Endothelial cell of umbilical vein (primary cell): ENCODE data around the gene PFKFB4. TPM values are rescaled to one million over a fixed set of nuclear protein-coding genes. Genes with fewer than 3 reads are reported as not detected.

Experiments
- BruUV-seq: library from RNA; stranded (reverse); fragments of 400-500 nt; replicated peaks from 2 replicates; lab custom pipeline; 2021; lab: Mats Ljungman, UMichigan
- CTCF ChIA-PET: fragments of 300-600, 350-600 bp; sonication (Branson Sonifier 250); formaldehyde crosslinking; loops from one replicate; lab custom pipeline; 2021; ENCODE audit warnings: antibody characterized with exemption, inconsistent platforms; lab: Charles Lee
- POLR2A ChIA-PET: fragments of 300-600, 350-600 bp; sonication (Branson Sonifier 250); formaldehyde crosslinking; loops from one replicate; lab custom pipeline; 2021; ENCODE audit warnings: antibody characterized with exemption, inconsistent platforms; lab: Charles Lee
- DNase-seq: peaks from one replicate; pipeline ENCODE4 v3.0.0-alpha.2; 2011; ENCODE audit warnings: low read depth, low spot score
- FAIRE-seq: peaks from 2 replicates; lab custom pipeline; 2011; peaks lifted over from hg19 to GRCh38; lab: Jason Lieb, UNC
- H2AFZ ChIP-seq: 2 replicates; pipeline ENCODE4 v1.6.0; 2012; ENCODE audit warnings: low read depth, low read length, control low read depth, inconsistent platforms
- H3K27ac ChIP-seq: 2 replicates; pipeline ENCODE4 v1.5.1; 2011; ENCODE audit warnings: low read depth, mild to moderate bottlenecking, control low read depth, low read length, moderate library complexity; ENCODE audit not compliant: insufficient read depth
- H3K27me3 ChIP-seq, 2 experiments: 2 replicates each; pipeline versions ENCODE4 v1.6.0 to v1.6.1; 2011; ENCODE audit warnings: low read length in 2 of 2, mixed read lengths in 1 of 2; ENCODE audit not compliant: control insufficient read depth in 2 of 2, insufficient read depth in 2 of 2
- H3K36me3 ChIP-seq, 2 experiments: 2 replicates in 1 of 2; 3 replicates in 1 of 2; pipeline ENCODE4 v1.5.1; 2011; ENCODE audit warnings: low read length in 2 of 2, mild to moderate bottlenecking in 1 of 2, moderate library complexity in 1 of 2; ENCODE audit not compliant: control insufficient read depth in 2 of 2, insufficient read depth in 2 of 2; ENCODE audit errors: extremely low read depth in 1 of 2
- H3K4me1 ChIP-seq: 3 replicates; pipeline ENCODE4 v1.5.1; 2011; ENCODE audit warnings: mild to moderate bottlenecking, low read length; ENCODE audit not compliant: control insufficient read depth, insufficient read depth; ENCODE audit errors: extremely low read depth
- H3K4me2 ChIP-seq: 2 replicates; pipeline ENCODE4 v1.6.1; 2011; ENCODE audit warnings: low read length, control low read depth, mixed read lengths; ENCODE audit not compliant: insufficient read depth
- H3K4me3 ChIP-seq, 3 experiments: fragments of 200-600 bp in 1 of 3; sonication (generic), shearing (Covaris generic) in 1 of 3; replicated peaks in 1 of 3; 2 replicates each; pipeline ENCODE4 v1.5.1; 2011 to 2016; ENCODE audit warnings: control low read depth in 3 of 3, low read length in 3 of 3, mild to moderate bottlenecking in 2 of 3, inconsistent platforms in 1 of 3, low read depth in 1 of 3, moderate library complexity in 1 of 3; ENCODE audit not compliant: insufficient read depth in 1 of 3
- H3K79me2 ChIP-seq: 2 replicates; pipeline ENCODE4 v1.6.0; 2012; ENCODE audit warnings: low read length, inconsistent platforms; ENCODE audit not compliant: control insufficient read depth, insufficient read depth
- H3K9ac ChIP-seq: replicated peaks from 2 replicates; pipeline ENCODE3; 2011; ENCODE audit warnings: low read length, control low read depth; ENCODE audit not compliant: insufficient read depth; ENCODE audit errors: extremely low read depth
- H3K9me1 ChIP-seq: replicated peaks from 3 replicates; pipeline ENCODE4 v1.6.0; 2011; ENCODE audit warnings: mild to moderate bottlenecking, low read length; ENCODE audit not compliant: control insufficient read depth, insufficient read depth; ENCODE audit errors: extremely low read depth
- H3K9me3 ChIP-seq: replicated peaks from 2 replicates; pipeline ENCODE4 v1.5.1; 2012; ENCODE audit warnings: low read length, inconsistent platforms; ENCODE audit not compliant: control insufficient read depth, insufficient read depth
- H4K20me1 ChIP-seq: replicated peaks from 2 replicates; pipeline ENCODE3; 2011; ENCODE audit warnings: mild to moderate bottlenecking, low read length; ENCODE audit not compliant: control insufficient read depth, insufficient read depth; ENCODE audit errors: extremely low read depth
- EZH2 ChIP-seq: IDR thresholded peaks from 2 replicates; pipeline ENCODE4 v1.6.1; 2012; ENCODE audit warnings: borderline replicate concordance, low read depth, mild to moderate bottlenecking, moderate library complexity, low read length, inconsistent platforms; ENCODE audit not compliant: severe bottlenecking
- FOS ChIP-seq: IDR thresholded peaks from 2 replicates; pipeline ENCODE4 v1.6.1; 2011; ENCODE audit warnings: mild to moderate bottlenecking, low read length, moderate library complexity, borderline replicate concordance; ENCODE audit not compliant: insufficient read depth
- GATA2 ChIP-seq: IDR thresholded peaks from 2 replicates; pipeline ENCODE4 v1.7.0; 2011; ENCODE audit warnings: low read depth, mild to moderate bottlenecking, moderate library complexity, mixed read lengths, low read length; ENCODE audit not compliant: insufficient read length, insufficient read depth
- JUN ChIP-seq: IDR thresholded peaks from 2 replicates; pipeline ENCODE4 v1.6.1; 2011; ENCODE audit warnings: borderline replicate concordance, low read depth; ENCODE audit not compliant: insufficient read length, insufficient read depth
- MYC ChIP-seq: IDR thresholded peaks from one replicate; pipeline ENCODE4 v1.6.1; 2011; ENCODE audit warnings: mild to moderate bottlenecking, low read depth, low read length
- POLR2A ChIP-seq: IDR thresholded peaks from 2 replicates; pipeline ENCODE4 v1.6.1; 2012; ENCODE audit warnings: low read depth, mild to moderate bottlenecking, control low read depth, low read length
- POLR2AphosphoS5 ChIP-seq: IDR thresholded peaks from 2 replicates; pipeline ENCODE4 v1.6.1; 2012; ENCODE audit warnings: low read depth, mild to moderate bottlenecking, control low read depth, low read length, moderate library complexity; ENCODE audit not compliant: insufficient read depth
- dilution Hi-C: fragments of 300-500 bp; cut with MboI; formaldehyde crosslinking; loops from one replicate; pipeline ENCODE4 v1.15.0; 2019; ENCODE audit warnings: low sequenced_read_pairs; ENCODE audit not compliant: extremely low pct_ligation_motif_present
- intact Hi-C: fragments of 100-400 bp; cut with micrococcal nuclease; formaldehyde crosslinking; loops from one replicate; pipeline ENCODE4 v1.10.0; 2022
- polyA plus RNA-seq, 4 experiments: library from polyadenylated mRNA; depleted of rRNA in 3 of 4; stranded (reverse) in 3 of 4; unstranded in 1 of 4; fragments of >200 nt; gene quantifications; 2 replicates each; pipeline versions ENCODE4 v1.2.1 to v1.2.3, GENCODE V29; 2011 to 2012; ENCODE audit warnings: missing spikeins in 1 of 4
- total RNA-seq: library from RNA; stranded (reverse); gene quantifications from 2 replicates; pipeline ENCODE4 v1.2.3, GENCODE V29; 2021
- TF ChIP-seq, protein P1 (sequence below): IDR thresholded peaks from 2 replicates; pipeline ENCODE4 v1.6.1; 2011; ENCODE audit not compliant: insufficient read depth, insufficient read length
- TF ChIP-seq, protein P2 (sequence below), 2 donors: IDR thresholded peaks; 1 replicate in 1 of 2; 2 replicates in 1 of 2; pipeline ENCODE4 v1.5.1; 2011; ENCODE audit warnings: low read length in 2 of 2, mild to moderate bottlenecking in 2 of 2, moderate library complexity in 2 of 2, control low read depth in 1 of 2, inconsistent platforms in 1 of 2, low read depth in 1 of 2; ENCODE audit not compliant: insufficient read depth in 1 of 2; ENCODE audit errors: extremely low read depth in 1 of 2

Gene PFKFB4
- total and polyA plus RNA-seq, 2 donors (not counting 3 experiments of a cell fraction or from before 2014, with no cell fraction given) = 4.0 to 4.2 TPM

DNA sequence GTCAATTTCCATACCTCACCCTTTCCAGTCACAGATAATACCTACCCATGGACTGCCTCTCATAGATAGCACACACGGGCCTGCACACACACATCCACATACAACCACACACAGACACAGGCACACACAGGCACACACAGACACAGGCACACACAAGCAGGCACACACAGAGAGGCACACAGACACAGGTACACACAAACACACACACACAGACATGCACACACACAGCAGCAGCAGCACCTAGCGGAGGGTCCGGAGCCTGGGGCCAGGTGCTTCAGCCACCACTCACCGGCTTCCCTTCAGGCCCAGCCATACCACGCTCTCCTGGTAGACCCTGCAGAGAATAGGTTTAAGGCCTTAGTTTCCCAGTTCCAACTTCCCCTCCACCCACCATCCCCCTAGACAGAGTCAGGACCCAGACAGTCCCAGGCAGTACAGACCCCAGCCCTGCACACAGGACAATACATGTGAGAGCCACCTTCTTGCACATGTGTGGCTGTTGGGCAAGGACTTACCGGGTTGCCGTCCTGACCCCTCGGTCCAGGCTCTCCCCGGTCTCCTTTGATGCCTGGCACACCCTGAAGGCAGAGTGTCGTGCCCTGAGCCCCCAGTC is 17.5 kb upstream of the PFKFB4 start:
- intact Hi-C loops = no loop called here
- H3K9ac ChIP-seq = no peak overlapping the region
- H3K27me3 ChIP-seq = no peaks in the 10 kb centered on the region
- no peaks in the 10 kb centered on the region for H3K4me1 ChIP-seq
- no peaks in the 10 kb centered on the region for H3K9me1 ChIP-seq
- POLR2A ChIA-PET = no interaction called here
- H3K79me2 ChIP-seq = no peaks in the 10 kb centered on the region
- no peak overlapping the region for H3K27ac ChIP-seq
- no peaks in the 10 kb centered on the region for H3K36me3 ChIP-seq
- no peak for FAIRE-seq
- DNase-seq = no peak
- TF ChIP-seq JUN (no peak), GATA2 (no peak), POLR2A (no peak), MYC (no peak), FOS (no peak), POLR2AphosphoS5 (no peak), EZH2 (no peak)
- TF ChIP-seq, protein P1, sequence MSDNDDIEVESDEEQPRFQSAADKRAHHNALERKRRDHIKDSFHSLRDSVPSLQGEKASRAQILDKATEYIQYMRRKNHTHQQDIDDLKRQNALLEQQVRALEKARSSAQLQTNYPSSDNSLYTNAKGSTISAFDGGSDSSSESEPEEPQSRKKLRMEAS = no peak
- TF ChIP-seq, protein P2, sequence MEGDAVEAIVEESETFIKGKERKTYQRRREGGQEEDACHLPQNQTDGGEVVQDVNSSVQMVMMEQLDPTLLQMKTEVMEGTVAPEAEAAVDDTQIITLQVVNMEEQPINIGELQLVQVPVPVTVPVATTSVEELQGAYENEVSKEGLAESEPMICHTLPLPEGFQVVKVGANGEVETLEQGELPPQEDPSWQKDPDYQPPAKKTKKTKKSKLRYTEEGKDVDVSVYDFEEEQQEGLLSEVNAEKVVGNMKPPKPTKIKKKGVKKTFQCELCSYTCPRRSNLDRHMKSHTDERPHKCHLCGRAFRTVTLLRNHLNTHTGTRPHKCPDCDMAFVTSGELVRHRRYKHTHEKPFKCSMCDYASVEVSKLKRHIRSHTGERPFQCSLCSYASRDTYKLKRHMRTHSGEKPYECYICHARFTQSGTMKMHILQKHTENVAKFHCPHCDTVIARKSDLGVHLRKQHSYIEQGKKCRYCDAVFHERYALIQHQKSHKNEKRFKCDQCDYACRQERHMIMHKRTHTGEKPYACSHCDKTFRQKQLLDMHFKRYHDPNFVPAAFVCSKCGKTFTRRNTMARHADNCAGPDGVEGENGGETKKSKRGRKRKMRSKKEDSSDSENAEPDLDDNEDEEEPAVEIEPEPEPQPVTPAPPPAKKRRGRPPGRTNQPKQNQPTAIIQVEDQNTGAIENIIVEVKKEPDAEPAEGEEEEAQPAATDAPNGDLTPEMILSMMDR (IDR thresholded peaks at IDR 0.05; ENCODE audit: extremely low read depth in 1 of 2, insufficient read depth in 1 of 2, low read depth in 1 of 2, low read length in 2 of 2) = no peak
- H3K4me2 ChIP-seq = no peak overlapping the region
- CTCF ChIA-PET = no interaction called here
- H3K9me3 ChIP-seq = no peaks in the 10 kb centered on the region
- dilution Hi-C loops = no loop called here
- H3K4me3 ChIP-seq = no peak overlapping the region
- BruUV-seq = no TSS peak
- H2AFZ ChIP-seq = no peak overlapping the region
- H4K20me1 ChIP-seq = no peaks in the 10 kb centered on the region
